Stomach smooth muscle (tissue), 2 donors: ENCODE data around the gene KRT12.

Source experiments
- H3K27ac ChIP-seq: one replicate; pipeline ENCODE4 v1.7.0; 2013; ENCODE audit warnings: mild to moderate bottlenecking, low read length, inconsistent platforms
- H3K27me3 ChIP-seq, 2 donors: one replicate each; pipeline ENCODE4 v1.7.0; 2013; ENCODE audit warnings: low read length in 2 of 2; ENCODE audit not compliant: insufficient read depth in 2 of 2, control insufficient read depth in 1 of 2
- H3K36me3 ChIP-seq, 2 donors: one replicate each; pipeline ENCODE4 v1.7.0; 2013; ENCODE audit warnings: low read length in 2 of 2; ENCODE audit not compliant: control insufficient read depth in 2 of 2, insufficient read depth in 2 of 2
- H3K4me1 ChIP-seq: one replicate; pipeline ENCODE4 v1.7.0; 2013; ENCODE audit warnings: low read length; ENCODE audit not compliant: control insufficient read depth, insufficient read depth
- H3K4me3 ChIP-seq, 2 donors: one replicate each; pipeline ENCODE4 v1.7.0; 2013; ENCODE audit warnings: low read length in 2 of 2
- H3K9ac ChIP-seq, 2 donors: one replicate each; pipeline ENCODE4 v1.7.0; 2013; ENCODE audit warnings: low read length in 2 of 2, mild to moderate bottlenecking in 1 of 2
- H3K9me3 ChIP-seq, 2 donors: one replicate each; pipeline ENCODE4 v1.7.0; 2013; ENCODE audit warnings: low read length in 2 of 2; ENCODE audit not compliant: control insufficient read depth in 2 of 2
- donor health status: healthy.
- donor health status: Pancreatic carcinoma.

Gene KRT12

GRCh38 chr17:40883626-40884334 lies 16.8 kb upstream of the KRT12 start:
- Histone ChIP-seq H3K27me3 (peaks cover 0 to 3% of the 10 kb centered on the region in 2 donors), H3K36me3 (no peaks in the 10 kb centered on the region), H3K9me3 (no peaks in the 10 kb centered on the region), H3K9ac (no peak overlapping the region), H3K4me1 (no peaks in the 10 kb centered on the region), H3K27ac (no peak overlapping the region), H3K4me3 (no peak overlapping the region)

- no peaks in the 10 kb centered on the region for H3K4me1 ChIP-seq
- no peak overlapping the region for H3K4me3 ChIP-seq
- H3K27ac ChIP-seq: no peak overlapping the region
- H3K27me3 ChIP-seq: peaks cover 0 to 3% of the 10 kb centered on the region in 2 donors
- H3K9me3 ChIP-seq: no peaks in the 10 kb centered on the region
- no peaks in the 10 kb centered on the region for H3K36me3 ChIP-seq
- H3K9ac ChIP-seq: no peak overlapping the region
Measured at GRCh38 chr17:40883031-40883430, 16.0 kb upstream of the KRT12 start.

- no peaks in the 10 kb centered on the region for H3K9me3 ChIP-seq
- H3K27ac ChIP-seq: no peak overlapping the region
- no peaks in the 10 kb centered on the region for H3K4me1 ChIP-seq
- no peak overlapping the region for H3K4me3 ChIP-seq
- H3K36me3 ChIP-seq: no peaks in the 10 kb centered on the region
- no peaks in the 10 kb centered on the region for H3K27me3 ChIP-seq
- no peak overlapping the region for H3K9ac ChIP-seq
Measured at GRCh38 chr17:40879026-40879425, 12.0 kb upstream of the KRT12 start.

- H3K4me3 ChIP-seq: no peak overlapping the region
- H3K4me1 ChIP-seq: no peaks in the 10 kb centered on the region
- no peaks in the 10 kb centered on the region for H3K9me3 ChIP-seq
- H3K27ac ChIP-seq: no peak overlapping the region
- no peaks in the 10 kb centered on the region for H3K27me3 ChIP-seq
- H3K9ac ChIP-seq: no peak overlapping the region
- no peaks in the 10 kb centered on the region for H3K36me3 ChIP-seq
Measured at GRCh38 chr17:40878044-40878443, 11.0 kb upstream of the KRT12 start.

- Histone ChIP-seq H3K36me3 (no peaks in the 10 kb centered on the region), H3K9me3 (no peaks in the 10 kb centered on the region), H3K27ac (no peak overlapping the region), H3K27me3 (peaks cover 0 to 7% of the 10 kb centered on the region in 2 donors), H3K9ac (no peak overlapping the region), H3K4me3 (no peak overlapping the region), H3K4me1 (no peaks in the 10 kb centered on the region)
Measured at GRCh38 chr17:40873801-40874200, 6.8 kb upstream of the KRT12 start.

- no peak overlapping the region for H3K27ac ChIP-seq
- no peak overlapping the region for H3K9ac ChIP-seq
- H3K9me3 ChIP-seq: no peaks in the 10 kb centered on the region
- H3K36me3 ChIP-seq: no peaks in the 10 kb centered on the region
- peaks cover 0 to 7% of the 10 kb centered on the region in 2 donors for H3K27me3 ChIP-seq
- H3K4me1 ChIP-seq: no peaks in the 10 kb centered on the region
- H3K4me3 ChIP-seq: no peak overlapping the region
Measured at GRCh38 chr17:40873255-40873654, 6.2 kb upstream of the KRT12 start.

- Histone ChIP-seq H3K9me3 (no peaks in the 10 kb centered on the region), H3K9ac (no peak overlapping the region), H3K4me3 (no peak overlapping the region), H3K36me3 (no peaks in the 10 kb centered on the region), H3K27ac (no peak overlapping the region), H3K4me1 (no peaks in the 10 kb centered on the region), H3K27me3 (peaks cover 0 to 7% of the 10 kb centered on the region in 2 donors)
Measured at GRCh38 chr17:40872416-40872815, 5.4 kb upstream of the KRT12 start.

- Histone ChIP-seq H3K9ac (no peak overlapping the region), H3K4me1 (no peaks in the 10 kb centered on the region), H3K27me3 (peaks cover 0 to 7% of the 10 kb centered on the region in 2 donors), H3K36me3 (no peaks in the 10 kb centered on the region), H3K4me3 (no peak overlapping the region), H3K9me3 (no peaks in the 10 kb centered on the region), H3K27ac (no peak overlapping the region)
Measured at GRCh38 chr17:40871316-40871715, 4.3 kb upstream of the KRT12 start.

- Histone ChIP-seq H3K4me3 (no peak overlapping the region), H3K27me3 (peaks cover 0 to 7% of the 10 kb centered on the region in 2 donors), H3K27ac (no peak overlapping the region), H3K4me1 (no peaks in the 10 kb centered on the region), H3K9me3 (no peaks in the 10 kb centered on the region), H3K36me3 (no peaks in the 10 kb centered on the region), H3K9ac (no peak overlapping the region)
Measured at GRCh38 chr17:40870136-40870535, 3.1 kb upstream of the KRT12 start.

- H3K9ac ChIP-seq: no peak overlapping the region
- H3K27me3 ChIP-seq: peaks cover 0 to 8% of the 10 kb centered on the region in 2 donors
- no peaks in the 10 kb centered on the region for H3K36me3 ChIP-seq
- no peak overlapping the region for H3K27ac ChIP-seq
- no peak overlapping the region for H3K4me3 ChIP-seq
- no peaks in the 10 kb centered on the region for H3K9me3 ChIP-seq
- H3K4me1 ChIP-seq: no peaks in the 10 kb centered on the region
Measured at GRCh38 chr17:40864661-40865390, 2.2 kb downstream of the KRT12 start.
